Suppressor macrophage treated with lipopolysaccharide for 1 hour (primary cell): ENCODE results near the gene CACNB1.

ENCODE experiments used
- DNase-seq, 3 donors: peaks; one replicate each; pipeline ENCODE4 v3.0.0-alpha.2; 2020 to 2022

Gene CACNB1

DNA sequence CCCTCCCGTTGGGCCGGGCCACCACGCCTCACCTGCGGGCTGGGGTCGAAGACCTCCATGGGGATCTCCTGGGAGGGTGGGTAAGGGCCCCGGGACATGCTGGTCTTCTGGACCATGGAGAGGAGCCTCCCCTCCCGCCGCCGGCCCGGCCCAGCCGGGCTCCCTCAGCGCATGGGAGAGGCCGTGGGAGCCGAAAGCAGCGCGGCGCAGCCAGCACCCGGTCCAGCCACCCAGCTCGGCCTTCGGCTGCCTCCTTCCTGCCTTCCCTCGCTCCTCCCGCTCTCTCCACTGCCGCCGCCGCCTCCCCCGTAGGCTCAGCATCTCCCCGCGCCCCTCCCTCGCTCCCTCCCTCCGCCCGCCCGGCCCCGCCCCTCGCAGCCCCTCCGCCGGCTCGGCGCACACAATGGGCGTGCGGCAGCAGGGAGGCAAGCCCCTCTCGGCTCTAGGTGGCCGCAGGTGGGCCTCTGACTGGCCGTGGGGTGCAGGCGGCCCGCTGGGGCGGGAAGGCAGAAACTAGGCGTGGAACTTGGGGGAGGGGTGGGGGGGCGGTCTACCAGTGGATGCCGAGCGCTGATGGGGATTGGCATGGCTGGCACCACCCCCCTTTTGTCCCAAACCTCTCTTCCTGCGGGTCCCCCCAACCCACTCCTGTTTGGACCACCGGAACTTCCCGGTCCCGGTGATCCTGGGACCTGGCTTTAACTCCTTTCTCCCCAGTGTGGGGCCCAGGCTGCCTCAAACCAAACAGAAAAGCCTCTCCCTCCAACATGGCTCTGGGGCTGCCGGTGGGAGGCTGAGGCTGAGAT, at the start of gene CACNB1:
TSS of gene CACNB1 (minus strand) at position 290 of the 806 bp plus-strand sequence. CDS start at position 116, 174 bp downstream.
- DNase-seq = peak; percentile 29 to 64 (median 32)

DNA sequence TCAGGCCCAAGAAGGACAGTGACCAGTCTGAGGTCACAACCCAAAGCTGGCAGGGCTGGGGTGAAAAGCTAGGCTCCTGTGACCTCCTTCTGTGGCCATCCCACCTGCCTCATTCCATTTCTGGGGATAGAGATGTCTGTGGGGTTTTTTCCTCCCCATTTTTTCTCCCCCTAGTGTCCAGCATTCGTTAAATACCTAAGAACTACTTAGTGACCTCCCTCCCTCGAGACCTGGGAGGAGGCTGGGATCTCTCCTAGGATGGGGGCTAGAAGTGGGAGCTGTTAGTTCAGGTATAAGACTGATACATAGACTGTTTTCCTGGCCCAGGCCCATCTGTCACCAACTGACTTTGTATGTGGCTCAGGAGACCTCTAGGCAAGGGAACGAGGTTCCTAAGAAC, 48.8 kb upstream of the CACNB1 start:
- DNase-seq = peak in 1 of 3 donors; percentile 16

DNA sequence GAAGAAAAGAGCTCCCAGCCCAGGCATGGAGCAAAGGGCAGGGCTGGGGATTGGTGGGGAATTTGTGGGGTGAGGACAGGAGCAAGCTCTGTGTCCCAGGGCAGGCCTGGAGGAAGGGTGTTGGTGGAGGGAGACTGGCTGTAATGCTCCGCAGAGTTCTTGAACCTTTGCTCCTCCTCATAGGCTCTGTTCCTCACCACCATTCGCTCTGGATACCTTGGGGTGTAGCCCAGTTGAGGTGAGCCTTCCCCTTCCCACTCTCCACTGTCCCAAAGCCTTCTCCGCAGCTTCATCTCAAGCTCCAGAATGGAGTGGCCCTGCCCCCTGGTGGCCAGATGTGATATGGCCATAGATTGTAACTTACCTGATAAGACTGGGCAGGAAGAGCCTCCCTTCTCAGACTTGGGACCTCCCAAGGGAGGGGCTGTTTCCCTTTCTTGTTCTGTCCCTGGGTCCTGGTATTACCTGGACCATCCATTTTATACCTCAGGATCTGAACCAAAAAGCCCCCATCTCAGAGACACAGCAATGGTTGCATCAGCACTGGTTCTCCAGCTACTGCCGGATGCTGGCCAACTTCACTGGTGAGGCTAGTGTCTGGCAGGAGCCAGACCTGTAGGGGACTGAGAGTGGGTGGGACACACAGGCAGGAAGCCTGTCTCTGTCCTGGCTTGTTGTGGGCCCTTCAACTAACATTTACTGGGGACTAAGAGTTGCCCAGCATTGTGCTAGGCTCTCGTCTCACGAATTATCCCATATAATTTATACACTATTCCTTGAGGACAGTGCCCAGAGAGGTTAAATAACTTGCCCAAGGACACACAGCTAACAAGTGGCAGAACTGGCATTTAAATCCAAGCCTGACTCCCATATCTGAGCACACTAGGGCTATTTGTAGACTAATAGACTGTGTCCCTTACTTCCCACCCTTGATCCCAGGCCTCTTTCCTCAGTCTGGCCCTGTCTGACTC, 47.4 kb upstream of the CACNB1 start:
- peak; percentile 82 to 92 (median 88) for DNase-seq

- DNase-seq = peak in 1 of 3 donors; percentile 10
Measured at GRCh38 chr17:39244016-39244599, 46.6 kb upstream of the CACNB1 start.

DNA sequence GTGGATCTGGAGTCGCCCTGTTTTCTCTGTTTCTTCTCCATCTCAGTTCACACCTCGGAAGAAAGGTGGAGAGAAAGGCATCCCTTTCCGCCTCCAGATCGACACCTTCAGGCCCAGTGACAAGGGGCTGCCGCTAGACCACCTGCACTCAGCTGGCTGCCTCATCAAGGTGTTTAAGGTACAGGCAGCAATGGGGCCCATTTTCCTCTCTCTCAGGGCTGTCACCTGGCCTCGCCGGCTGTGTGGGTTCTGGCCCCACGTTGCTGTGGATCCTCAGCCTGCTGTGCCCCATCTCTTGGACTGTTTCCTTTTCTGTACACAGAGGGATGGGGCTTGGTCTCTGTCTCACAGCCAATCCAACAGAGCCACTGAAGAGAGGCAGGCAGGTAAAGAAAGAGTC, 45.7 kb upstream of the CACNB1 start:
- DNase-seq = peak in 1 of 3 donors; percentile 10

DNA sequence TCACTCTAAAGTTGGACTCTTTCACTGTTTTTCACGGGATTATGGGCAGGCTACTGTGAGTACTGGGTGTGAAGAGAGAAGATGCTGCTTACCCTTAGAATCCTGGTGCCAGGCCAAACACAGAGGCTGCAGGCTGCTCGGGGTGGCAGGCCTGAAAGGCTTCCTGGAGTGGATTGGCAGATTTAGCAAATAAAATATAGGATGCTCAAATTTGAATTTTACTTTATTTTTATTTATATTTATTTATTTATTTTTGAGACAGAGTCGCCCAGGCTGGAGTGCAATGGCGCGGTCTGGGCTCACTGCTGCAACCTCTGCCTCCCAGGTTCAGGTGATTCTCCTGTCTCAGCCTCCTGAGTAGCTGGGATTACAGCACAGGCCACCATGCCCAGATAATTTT, 43.2 kb upstream of the CACNB1 start:
- DNase-seq = no peak

GRCh38 chr17:39239640-39240314, 42.3 kb upstream of the CACNB1 start:
- DNase-seq = peak in 2 of 3 donors; percentile 18 to 44

DNA sequence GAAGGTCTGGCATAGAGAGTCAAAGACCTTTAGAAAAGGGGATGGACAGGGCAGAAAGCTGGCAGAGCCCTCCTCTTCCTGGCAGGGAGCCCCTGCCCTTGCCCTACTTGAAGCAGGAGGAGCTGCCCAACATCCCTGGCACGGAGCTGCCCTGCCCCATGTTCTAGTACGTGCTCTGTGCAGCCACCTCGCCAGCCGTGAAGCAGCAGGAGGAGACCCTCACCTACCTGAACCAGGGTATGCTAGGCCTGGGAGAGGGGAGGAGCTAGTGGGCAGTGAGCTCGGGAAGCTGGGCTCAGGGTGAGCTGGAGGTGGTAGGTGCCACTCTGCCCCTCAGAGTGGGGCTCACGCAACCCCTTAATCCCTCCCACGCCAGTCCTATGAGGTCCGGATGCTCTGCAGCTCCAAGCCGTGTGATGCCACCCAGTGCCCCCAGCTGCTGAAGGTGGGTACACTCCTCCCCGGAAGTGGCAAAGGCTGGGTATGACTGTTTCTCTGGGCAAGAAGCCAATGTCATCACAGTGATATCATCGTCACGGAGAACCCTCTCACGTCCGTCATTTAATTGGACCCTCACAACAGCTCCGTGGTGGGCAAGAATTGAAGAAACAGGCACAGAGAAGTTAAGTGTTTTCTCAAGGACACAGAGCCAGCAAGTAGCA, 41.0 kb upstream of the CACNB1 start:
- DNase-seq = peak; percentile 55 to 68 (median 58)

GRCh38 chr17:39237586-39237985, 40.1 kb upstream of the CACNB1 start:
- no peak for DNase-seq

DNA sequence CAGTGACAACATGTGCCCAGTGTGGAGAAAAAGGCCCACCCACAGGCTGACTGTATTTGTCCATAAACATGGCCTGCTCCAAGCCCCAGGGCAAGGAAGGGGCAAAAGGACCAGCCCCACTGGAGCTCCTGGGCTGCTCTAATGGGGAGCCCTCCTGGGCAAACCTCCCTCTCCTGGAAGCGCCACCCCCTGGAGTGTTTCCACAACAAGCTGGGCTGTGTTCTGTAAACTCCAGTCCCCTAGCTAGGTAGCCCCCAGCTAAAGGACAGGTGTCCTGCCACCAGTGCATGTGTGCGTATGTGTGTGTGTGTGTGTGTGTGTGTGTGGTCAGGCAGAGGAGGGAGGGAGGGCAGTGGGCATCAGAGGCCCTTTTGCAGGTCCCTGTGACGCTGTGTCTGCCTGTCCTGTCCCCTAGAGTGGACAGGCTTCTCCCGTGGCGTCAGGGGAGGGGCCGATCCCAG, 39.5 kb upstream of the CACNB1 start:
- no peak for DNase-seq

DNA sequence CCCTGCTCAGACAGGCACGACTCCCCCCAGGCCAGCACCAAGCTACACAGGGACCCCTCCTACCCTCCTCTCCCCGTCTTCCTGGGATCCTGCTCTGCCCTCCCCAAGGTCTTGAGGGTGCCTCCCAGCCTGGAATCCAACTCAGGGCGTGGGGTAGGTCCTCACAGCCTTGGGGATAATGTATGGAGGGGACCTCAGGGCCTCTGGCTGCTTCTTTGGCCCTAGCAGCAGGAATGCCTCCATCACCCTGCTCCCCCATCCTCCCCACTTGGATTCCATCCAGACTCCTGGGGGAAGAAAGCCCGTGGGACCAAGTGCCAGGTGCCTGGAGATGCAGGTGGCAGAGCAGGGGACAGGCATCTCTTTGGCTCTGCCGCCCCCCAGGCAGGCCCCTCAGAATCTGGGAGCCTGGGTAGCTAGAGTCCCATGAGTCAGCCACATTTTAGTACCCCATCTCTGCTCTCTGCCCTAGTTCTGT, 39.0 kb upstream of the CACNB1 start:
- no peak for DNase-seq

GRCh38 chr17:39235555-39236449, 38.3 kb upstream of the CACNB1 start:
- peak; percentile 51 to 55 (median 53) for DNase-seq

DNA sequence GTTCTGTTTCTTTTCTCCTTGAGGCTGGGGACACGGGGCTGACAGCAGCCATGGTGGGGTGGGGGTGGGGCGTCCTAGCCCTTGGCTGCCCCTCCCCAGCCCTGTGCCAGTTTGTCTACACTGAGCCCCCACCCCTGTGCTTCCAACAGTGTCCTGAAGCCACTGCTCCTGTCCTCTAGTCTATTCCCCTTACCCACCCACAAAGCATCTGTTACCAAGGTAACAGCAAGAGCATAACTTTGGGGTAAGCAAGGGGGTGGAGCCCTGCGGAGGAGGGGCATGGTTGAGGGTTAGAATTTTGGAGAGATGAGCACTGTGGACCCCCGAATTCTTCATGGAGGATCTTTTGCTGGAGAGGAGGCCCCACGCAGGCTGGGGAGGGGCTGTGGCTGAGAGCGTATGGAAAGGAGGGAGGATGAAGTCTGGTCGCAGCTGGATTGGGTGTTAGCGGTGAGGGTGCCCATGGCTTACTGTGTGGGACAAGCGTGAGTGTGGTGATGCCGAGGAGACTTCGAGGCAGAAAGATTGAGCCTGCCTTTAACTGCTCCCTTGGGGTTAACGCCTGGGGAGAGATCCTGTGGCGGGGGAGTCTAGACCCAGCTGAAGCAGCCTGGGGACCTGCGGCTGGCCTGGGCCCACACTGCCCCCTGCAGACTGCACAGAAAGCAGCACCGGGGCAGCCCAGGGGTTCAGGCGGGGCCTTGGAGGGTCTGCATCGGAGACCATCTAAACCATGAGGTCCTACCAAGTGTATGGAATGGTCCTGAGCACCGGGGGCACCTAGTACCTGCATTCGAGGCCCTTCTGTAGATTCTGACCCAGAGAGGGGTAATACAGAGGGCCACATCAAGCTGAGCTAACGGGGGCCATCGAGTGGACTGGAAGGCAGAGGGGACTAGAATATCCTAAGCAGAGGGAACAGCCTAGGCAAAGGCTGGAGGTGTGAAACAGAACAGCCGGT, 34.4 kb upstream of the CACNB1 start:
- peak; percentile 58 to 80 (median 66) for DNase-seq

- DNase-seq = peak in 2 of 3 donors; percentile 43 to 55
Measured at GRCh38 chr17:39231091-39231561, 33.7 kb upstream of the CACNB1 start.

DNA sequence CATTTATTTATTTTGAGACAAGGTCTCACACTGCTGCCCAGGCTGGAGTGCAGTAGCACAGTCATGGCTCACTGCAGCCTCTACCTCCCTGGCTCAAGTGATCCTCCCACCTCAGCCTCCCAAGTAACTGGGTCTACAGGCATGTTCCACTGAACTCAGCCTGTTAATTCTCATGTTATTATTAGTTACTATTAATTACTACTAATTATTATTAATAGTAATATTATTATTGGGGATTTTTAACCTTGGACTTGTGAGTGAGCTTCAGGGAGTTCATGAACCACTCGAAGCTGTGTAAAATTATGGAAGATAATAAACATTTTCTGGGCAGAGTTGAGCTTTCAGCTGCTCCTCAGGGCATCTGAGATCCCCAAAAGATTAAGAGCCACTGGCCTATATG, 32.9 kb upstream of the CACNB1 start:
- DNase-seq = no peak

- peak in 1 of 3 donors; percentile 42 for DNase-seq
Measured at GRCh38 chr17:39229274-39229913, 31.9 kb upstream of the CACNB1 start.

DNA sequence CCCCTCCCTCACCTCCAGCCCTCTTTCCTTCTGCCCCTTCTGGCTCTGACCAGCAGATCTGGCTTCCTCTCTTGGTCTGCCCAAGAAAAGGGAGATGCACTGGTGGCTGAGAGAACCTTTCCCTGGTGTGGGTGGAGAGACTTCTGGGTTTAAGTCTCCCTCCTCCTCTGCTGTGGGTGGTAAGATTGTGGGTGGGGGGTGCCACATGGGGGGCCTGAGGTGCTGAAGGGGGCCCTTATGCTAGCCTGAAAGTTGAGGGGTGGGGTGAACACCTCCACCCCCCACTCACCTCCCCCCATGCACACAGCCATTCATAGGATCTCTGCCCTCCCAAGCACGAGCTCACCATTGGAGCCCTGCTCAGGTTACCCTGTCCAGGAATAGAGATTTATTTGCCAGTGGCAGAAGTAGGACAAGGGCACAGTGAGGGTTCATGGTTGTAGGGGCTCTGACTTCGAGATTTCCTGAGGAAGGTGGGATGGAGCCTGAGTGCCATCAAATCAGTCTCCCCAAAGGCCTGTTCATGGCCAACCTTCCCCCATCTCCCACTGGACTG, 30.0 kb upstream of the CACNB1 start:
- peak in 1 of 3 donors; percentile 21 for DNase-seq
